ENCODE data around the gene DUSP14.

DNA sequence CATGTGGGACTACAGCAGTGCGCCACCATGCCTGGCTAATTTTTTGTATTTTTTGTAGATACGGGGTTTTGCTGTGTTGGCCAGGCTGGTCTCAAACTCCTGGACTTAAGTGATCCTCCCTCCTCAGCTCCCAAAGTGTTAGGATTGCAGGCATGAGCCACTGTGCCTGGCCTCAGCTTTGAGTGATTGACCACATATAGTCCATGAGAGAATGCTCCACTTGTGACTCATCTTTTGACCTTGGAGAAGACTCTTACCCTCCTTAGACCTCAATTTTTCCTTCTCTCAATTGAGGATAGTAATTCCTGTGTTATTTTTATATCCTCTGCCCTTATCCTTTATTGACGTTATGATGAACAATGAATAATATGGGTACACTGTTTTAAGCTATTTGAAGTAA is 30.9 kb upstream of the DUSP14 start:
- TF ChIP-seq CTCF (IDR thresholded peaks at IDR 0.05 in 8 of 11, conservative IDR thresholded peaks at IDR 0.05 in 3 of 11) = no peak
- TF ChIP-seq POLR2AphosphoS5 (IDR thresholded peaks at IDR 0.05) = no peak

Data from spleen (tissue), 7 donors.